ENCODE data around the gene GPR137. TPM values are rescaled to one million over a fixed set of nuclear protein-coding genes. Genes with fewer than 3 reads are reported as not detected.

Gene GPR137
- total and polyA plus RNA-seq, 10 of the 15 experiments (the other 5 are each of a cell fraction or from before 2014, with no cell fraction given): 0.37 to 29.2 (median 13.8) TPM

GRCh38 chr11:64284048-64284961 lies 1.3 kb upstream of the GPR137 start, which contains the start of gene BAD:
Gene BAD, minus strand, starts transcription at chr11:64284665. Its CDS starts 297 bp downstream, at chr11:64284368.
- Histone ChIP-seq H3K27ac (ENCODE audit: control insufficient read depth, insufficient read depth) (peak within 1 kb of the TSS; percentile 91), H3K4me2 (ENCODE audit: control insufficient read depth, insufficient read depth) (peak within 1 kb of the TSS; percentile 93), H3K9ac (ENCODE audit: control insufficient read depth, insufficient read depth, low read length) (peak within 1 kb of the TSS; percentile 81), H3K4me1 (ENCODE audit: control insufficient read depth, insufficient read depth, low read length) (peaks cover 7% of the 10 kb centered on the region), H4K20me1 (ENCODE audit: control insufficient read depth, insufficient read depth) (no peaks in the 10 kb centered on the region), H3K79me2 (ENCODE audit: control insufficient read depth, insufficient read depth, low read length) (peaks cover 15% of the 10 kb centered on the region), H3K9me3 (replicated peaks; ENCODE audit: control insufficient read depth, insufficient read depth, low read length) (no peaks in the 10 kb centered on the region), H3K36me3 (ENCODE audit: control insufficient read depth in 2 of 2, insufficient read depth in 2 of 2, low read length in 1 of 2) (peaks cover 0 to 2% of the 10 kb centered on the region in 2 experiments; a peak in 2 of 4 replicates), H3K4me3 (peak within 1 kb of the TSS; percentile 86), H2AFZ (ENCODE audit: control insufficient read depth, low read depth, low read length) (peak within 1 kb of the TSS; percentile 96), H3K27me3 (replicated peaks in 1 of 2; ENCODE audit: control insufficient read depth in 2 of 2, insufficient read depth in 2 of 2, low read length in 1 of 2) (no peaks in the 10 kb centered on the region)
- RAD21 ChIA-PET (ENCODE audit: unreplicated experiment): interaction anchor here (0.6 to 2.7 kb wide), 9 partner anchors 13 to 80 kb away, joined by 3 to 10 read pairs (median 6); partner anchors contain the start of genes FERMT3, NUDT22, PRDX5 and TRMT112
- ATAC-seq (peak; percentile 94), FAIRE-seq (peak; percentile 76), DNase-seq (ENCODE audit: low read depth, low spot score) (no peak)
- SMC1A ChIA-PET (ENCODE audit: uncharacterized antibody, unreplicated experiment): interaction anchor here (0.6 to 3.5 kb wide), 7 partner anchors 13 to 142 kb away, joined by 3 to 16 read pairs (median 5); partner anchors contain the start of genes CATSPERZ, FERMT3, PRDX5 and TRMT112
- TSS peak; percentile 83 for BruUV-seq (replicated peaks)
- 2% methylated on average over 37 of the region's 44 CpGs for WGBS (ENCODE audit: insufficient coverage, insufficient replicate concordance, low lambda C conversion rate, missing lambda C conversion rate)
- POLR2A ChIA-PET: interaction anchor here (0.8 to 6.2 kb wide), 11 partner anchors 9 to 103 kb away, joined by 3 to 92 read pairs (median 8); partner anchors contain the start of genes ESRRA, FERMT3, FKBP2 and PRDX5
- in situ Hi-C loops (cut with MboI): no loop called here
- intact Hi-C loops (cut with micrococcal nuclease; ENCODE audit: unreplicated experiment): no loop called here
- CTCF ChIA-PET: interaction anchor here (0.6 to 5.5 kb wide), 11 partner anchors 14 to 80 kb away, joined by 3 to 46 read pairs (median 4); partner anchors contain the start of genes CATSPERZ, ESRRA, FERMT3 and PLCB3
- TF ChIP-seq PAX5 (IDR thresholded peaks at IDR 0.05; ENCODE audit: borderline replicate concordance, low read depth, low read length) (0 out of 2 replicates have a peak, but pooled peaks have one; percentile 5), PKNOX1 (IDR thresholded peaks at IDR 0.05) (peak; percentile 98), IKZF2 (IDR thresholded peaks at IDR 0.05) (no peak; a peak in 2 of 4 replicates), POLR2A (IDR thresholded peaks at IDR 0.05; ENCODE audit: low read depth, low read length) (peak; percentile 78), SMAD5 (IDR thresholded peaks at IDR 0.05; ENCODE audit: low read depth) (no peak), CREB1 (IDR thresholded peaks at IDR 0.05; ENCODE audit: low read depth) (peak; percentile 91), SUZ12 (IDR thresholded peaks at IDR 0.05; ENCODE audit: unreplicated experiment) (no peak), FOS (IDR thresholded peaks at IDR 0.05; ENCODE audit: borderline replicate concordance, extremely low read depth, insufficient read length) (no peak), ZZZ3 (IDR thresholded peaks at IDR 0.05; ENCODE audit: control insufficient read depth, insufficient read length, low read depth) (no peak), GATAD2B (conservative IDR thresholded peaks at IDR 0.05; ENCODE audit: low read depth) (no peak; the same call in 1 of the 2 replicates), EGR1 (IDR thresholded peaks at IDR 0.05; ENCODE audit: borderline replicate concordance in 1 of 2, low read depth in 2 of 2, low read length in 2 of 2) (no peak), MYB (IDR thresholded peaks at IDR 0.05; ENCODE audit: borderline replicate concordance, low read depth, low read length) (no peak), MEF2B (IDR thresholded peaks at IDR 0.05; ENCODE audit: partially characterized antibody, poor library complexity, severe bottlenecking) (no peak)
- TF ChIP-seq, protein P1, sequence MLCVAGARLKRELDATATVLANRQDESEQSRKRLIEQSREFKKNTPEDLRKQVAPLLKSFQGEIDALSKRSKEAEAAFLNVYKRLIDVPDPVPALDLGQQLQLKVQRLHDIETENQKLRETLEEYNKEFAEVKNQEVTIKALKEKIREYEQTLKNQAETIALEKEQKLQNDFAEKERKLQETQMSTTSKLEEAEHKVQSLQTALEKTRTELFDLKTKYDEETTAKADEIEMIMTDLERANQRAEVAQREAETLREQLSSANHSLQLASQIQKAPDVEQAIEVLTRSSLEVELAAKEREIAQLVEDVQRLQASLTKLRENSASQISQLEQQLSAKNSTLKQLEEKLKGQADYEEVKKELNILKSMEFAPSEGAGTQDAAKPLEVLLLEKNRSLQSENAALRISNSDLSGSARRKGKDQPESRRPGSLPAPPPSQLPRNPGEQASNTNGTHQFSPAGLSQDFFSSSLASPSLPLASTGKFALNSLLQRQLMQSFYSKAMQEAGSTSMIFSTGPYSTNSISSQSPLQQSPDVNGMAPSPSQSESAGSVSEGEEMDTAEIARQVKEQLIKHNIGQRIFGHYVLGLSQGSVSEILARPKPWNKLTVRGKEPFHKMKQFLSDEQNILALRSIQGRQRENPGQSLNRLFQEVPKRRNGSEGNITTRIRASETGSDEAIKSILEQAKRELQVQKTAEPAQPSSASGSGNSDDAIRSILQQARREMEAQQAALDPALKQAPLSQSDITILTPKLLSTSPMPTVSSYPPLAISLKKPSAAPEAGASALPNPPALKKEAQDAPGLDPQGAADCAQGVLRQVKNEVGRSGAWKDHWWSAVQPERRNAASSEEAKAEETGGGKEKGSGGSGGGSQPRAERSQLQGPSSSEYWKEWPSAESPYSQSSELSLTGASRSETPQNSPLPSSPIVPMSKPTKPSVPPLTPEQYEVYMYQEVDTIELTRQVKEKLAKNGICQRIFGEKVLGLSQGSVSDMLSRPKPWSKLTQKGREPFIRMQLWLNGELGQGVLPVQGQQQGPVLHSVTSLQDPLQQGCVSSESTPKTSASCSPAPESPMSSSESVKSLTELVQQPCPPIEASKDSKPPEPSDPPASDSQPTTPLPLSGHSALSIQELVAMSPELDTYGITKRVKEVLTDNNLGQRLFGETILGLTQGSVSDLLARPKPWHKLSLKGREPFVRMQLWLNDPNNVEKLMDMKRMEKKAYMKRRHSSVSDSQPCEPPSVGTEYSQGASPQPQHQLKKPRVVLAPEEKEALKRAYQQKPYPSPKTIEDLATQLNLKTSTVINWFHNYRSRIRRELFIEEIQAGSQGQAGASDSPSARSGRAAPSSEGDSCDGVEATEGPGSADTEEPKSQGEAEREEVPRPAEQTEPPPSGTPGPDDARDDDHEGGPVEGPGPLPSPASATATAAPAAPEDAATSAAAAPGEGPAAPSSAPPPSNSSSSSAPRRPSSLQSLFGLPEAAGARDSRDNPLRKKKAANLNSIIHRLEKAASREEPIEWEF (IDR thresholded peaks at IDR 0.05; ENCODE audit: insufficient replicate concordance, low read depth, low read length): no peak
